ENCODE results near the gene RFX7. TPM values are rescaled to one million over a fixed set of nuclear protein-coding genes. Genes with fewer than 3 reads are reported as not detected.

RFX7 gene
- total RNA-seq, 1 donor = 7.6 TPM

- peaks cover 13% of the 10 kb centered on the region for H3K4me1 ChIP-seq (ENCODE audit: insufficient read depth, low read length)
- no peak for TF ChIP-seq CTCF (IDR thresholded peaks at IDR 0.05; ENCODE audit: extremely low read depth, low read depth, low read length)
- no peak overlapping the region for H3K27ac ChIP-seq (ENCODE audit: low read depth, low read length)
- no peak overlapping the region for H3K4me2 ChIP-seq (ENCODE audit: insufficient read depth, low read length)
- DNase-seq (ENCODE audit: insufficient read length, low spot score, missing footprints) = no peak
- H3K27me3 ChIP-seq (ENCODE audit: insufficient read depth, low read length) = no peaks in the 10 kb centered on the region
- H2AFZ ChIP-seq (ENCODE audit: low read length) = no peak overlapping the region
- H3K79me2 ChIP-seq (ENCODE audit: insufficient read depth, low read length) = peaks cover 87% of the 10 kb centered on the region
- no peak overlapping the region for H3K4me3 ChIP-seq (ENCODE audit: insufficient read depth, low read length)
- no peaks in the 10 kb centered on the region for H3K9me3 ChIP-seq (ENCODE audit: low read depth, low read length)
- H3K36me3 ChIP-seq (ENCODE audit: insufficient read depth, low read length) = no peaks in the 10 kb centered on the region
- peaks cover 28% of the 10 kb centered on the region for H4K20me1 ChIP-seq (ENCODE audit: insufficient read depth, low read length)
These were observed 41.0 kb downstream of the RFX7 start for GRCh38 chr15:56202701-56203100.

GRCh38 chr15:56199038-56199437 is 44.6 kb downstream of the RFX7 start:
- peaks cover 42% of the 10 kb centered on the region for H4K20me1 ChIP-seq (ENCODE audit: insufficient read depth, low read length)
- H3K27ac ChIP-seq (ENCODE audit: low read depth, low read length) = no peak overlapping the region
- H3K9me3 ChIP-seq (ENCODE audit: low read depth, low read length) = no peaks in the 10 kb centered on the region
- no peaks in the 10 kb centered on the region for H3K27me3 ChIP-seq (ENCODE audit: insufficient read depth, low read length)
- no peak for DNase-seq (ENCODE audit: insufficient read length, low spot score, missing footprints)
- no peak overlapping the region for H3K4me3 ChIP-seq (ENCODE audit: insufficient read depth, low read length)
- no peak overlapping the region for H2AFZ ChIP-seq (ENCODE audit: low read length)
- TF ChIP-seq CTCF (IDR thresholded peaks at IDR 0.05; ENCODE audit: extremely low read depth, low read depth, low read length) = no peak
- peaks cover 6% of the 10 kb centered on the region for H3K4me1 ChIP-seq (ENCODE audit: insufficient read depth, low read length)
- H3K79me2 ChIP-seq (ENCODE audit: insufficient read depth, low read length) = peaks cover 80% of the 10 kb centered on the region
- H3K4me2 ChIP-seq (ENCODE audit: insufficient read depth, low read length) = no peak overlapping the region
- H3K36me3 ChIP-seq (ENCODE audit: insufficient read depth, low read length) = no peaks in the 10 kb centered on the region

- Histone ChIP-seq H3K4me1 (ENCODE audit: insufficient read depth, low read length) (peaks cover 7% of the 10 kb centered on the region), H3K9me3 (ENCODE audit: low read depth, low read length) (no peaks in the 10 kb centered on the region), H4K20me1 (ENCODE audit: insufficient read depth, low read length) (peaks cover 41% of the 10 kb centered on the region), H3K4me3 (ENCODE audit: insufficient read depth, low read length) (no peak overlapping the region), H3K4me2 (ENCODE audit: insufficient read depth, low read length) (no peak overlapping the region), H3K79me2 (ENCODE audit: insufficient read depth, low read length) (peaks cover 84% of the 10 kb centered on the region), H3K27ac (ENCODE audit: low read depth, low read length) (no peak overlapping the region), H3K27me3 (ENCODE audit: insufficient read depth, low read length) (no peaks in the 10 kb centered on the region), H2AFZ (ENCODE audit: low read length) (no peak overlapping the region), H3K36me3 (ENCODE audit: insufficient read depth, low read length) (no peaks in the 10 kb centered on the region)
- DNase-seq (ENCODE audit: insufficient read length, low spot score, missing footprints) = no peak
- no peak for TF ChIP-seq CTCF (IDR thresholded peaks at IDR 0.05; ENCODE audit: extremely low read depth, low read depth, low read length)
These were observed 49.6 kb downstream of the RFX7 start for GRCh38 chr15:56194035-56194434.

- Histone ChIP-seq H4K20me1 (ENCODE audit: insufficient read depth, low read length) (peaks cover 40% of the 10 kb centered on the region), H3K4me3 (ENCODE audit: insufficient read depth, low read length) (no peak overlapping the region), H3K4me1 (ENCODE audit: insufficient read depth, low read length) (peaks cover 7% of the 10 kb centered on the region), H3K79me2 (ENCODE audit: insufficient read depth, low read length) (peaks cover 84% of the 10 kb centered on the region), H3K4me2 (ENCODE audit: insufficient read depth, low read length) (no peak overlapping the region), H3K27me3 (ENCODE audit: insufficient read depth, low read length) (no peaks in the 10 kb centered on the region), H3K27ac (ENCODE audit: low read depth, low read length) (no peak overlapping the region), H2AFZ (ENCODE audit: low read length) (no peak overlapping the region), H3K36me3 (ENCODE audit: insufficient read depth, low read length) (no peaks in the 10 kb centered on the region), H3K9me3 (ENCODE audit: low read depth, low read length) (no peaks in the 10 kb centered on the region)
- no peak for TF ChIP-seq CTCF (IDR thresholded peaks at IDR 0.05; ENCODE audit: extremely low read depth, low read depth, low read length)
- DNase-seq (ENCODE audit: insufficient read length, low spot score, missing footprints) = no peak
These were observed 50.8 kb downstream of the RFX7 start for GRCh38 chr15:56192659-56193442.
